ENCODE data around the gene PLCG2.

- TF ChIP-seq EZH2 (IDR thresholded peaks at IDR 0.05), result no peak
- TF ChIP-seq POLR2AphosphoS5 (IDR thresholded peaks at IDR 0.05; ENCODE audit: borderline replicate concordance, low read depth, low read length), result no peak
Observed at GRCh38 chr16:81861503-81861902, 82.4 kb downstream of the PLCG2 start.

All from SK-N-MC (cell line).